Kidney (tissue), 14 donors: Measurements from ENCODE around the gene MLST8. TPM values are rescaled to one million over a fixed set of nuclear protein-coding genes. Genes with fewer than 3 reads are reported as not detected.

Experiments
- DNase-seq, 5 donors: peaks; one replicate each; pipeline ENCODE4 v3.0.0-alpha.2; 2013 to 2020
- FAIRE-seq: peaks from 2 replicates; lab custom pipeline; 2012; peaks lifted over from hg19 to GRCh38; lab: Jason Lieb, UNC
- H3K27ac ChIP-seq, 2 donors: one replicate each; pipeline ENCODE4 v1.7.0; 2013; ENCODE audit warnings: low read depth in 2 of 2, low read length in 2 of 2, inconsistent platforms in 1 of 2
- H3K27me3 ChIP-seq: one replicate; pipeline ENCODE4 v1.7.1; 2013; ENCODE audit warnings: low read length, inconsistent platforms; ENCODE audit not compliant: control insufficient read depth, insufficient read depth
- H3K36me3 ChIP-seq, 3 donors: one replicate each; pipeline versions ENCODE4 v1.7.0 to v1.7.1; 2013; ENCODE audit warnings: low read length in 3 of 3, control low read depth in 1 of 3, inconsistent platforms in 1 of 3; ENCODE audit not compliant: insufficient read depth in 3 of 3, control insufficient read depth in 2 of 3
- H3K4me1 ChIP-seq, 3 donors: one replicate each; pipeline versions ENCODE4 v1.7.0 to v1.7.1; 2013; ENCODE audit warnings: low read length in 3 of 3, inconsistent platforms in 1 of 3, low read depth in 1 of 3; ENCODE audit not compliant: control insufficient read depth in 2 of 3, insufficient read depth in 2 of 3
- H3K4me3 ChIP-seq, 3 donors: one replicate each; pipeline versions ENCODE4 v1.7.0 to v1.8.1; 2013; ENCODE audit warnings: low read length in 3 of 3, control low read depth in 1 of 3, inconsistent platforms in 1 of 3
- H3K9ac ChIP-seq, 3 donors: one replicate each; pipeline versions ENCODE4 v1.7.0 to v1.7.1; 2013; ENCODE audit warnings: low read length in 3 of 3, control low read depth in 1 of 3, inconsistent platforms in 1 of 3
- H3K9me3 ChIP-seq, 3 donors: one replicate each; pipeline versions ENCODE4 v1.7.0 to v1.7.1; 2013; ENCODE audit warnings: low read length in 3 of 3, control low read depth in 1 of 3, inconsistent platforms in 1 of 3; ENCODE audit not compliant: control insufficient read depth in 2 of 3, insufficient read depth in 1 of 3
- CTCF ChIP-seq: IDR thresholded peaks from 3 replicates; pipeline ENCODE4 v1.5.1; 2012; ENCODE audit warnings: mild to moderate bottlenecking, moderate library complexity, borderline replicate concordance; ENCODE audit not compliant: insufficient read depth; ENCODE audit errors: extremely low read depth
- intact Hi-C: fragments of 100-400 bp; cut with DNase I; formaldehyde crosslinking; loops from one replicate; pipeline ENCODE4 v1.11.1; 2022
- polyA plus RNA-seq: library from polyadenylated mRNA; stranded (reverse); fragments of 350-450 nt; fragmentation: Illumina TruSeq; extraction: RNeasy Lipid Tissue Mini Kit (QIAGEN cat#74804); gene quantifications from one replicate; pipeline ENCODE4 v1.2.3, GENCODE V29; 2014; ENCODE audit warnings: low read depth, low replicate concordance; ENCODE audit not compliant: insufficient read depth
- total RNA-seq: library from RNA; stranded (reverse); fragmentation: NEBNext Ultra II Directional; extraction: Animal tissue kit (Norgen Biotek cat#: 25700); gene quantifications from one replicate; pipeline ENCODE4 v1.2.1, GENCODE V29; 2021
- donor health status: control.
- donor health status: control.
- donor health status: control.
- donor health status: control.
- donor health status: control.
- donor health status: DM: yes; HTN: yes; CAD: no.
- donor health status: Normal renal cell carcinoma (clear cell type).

The MLST8 gene
- total and polyA plus RNA-seq, 2 donors from 2014 or later, result 34.0 to 63.3 TPM

GRCh38 chr16:2244926-2245795 is 39.9 kb downstream of the MLST8 start:
- intact Hi-C loops, result no loop called here
- H3K36me3 ChIP-seq, result peaks cover 0 to 40% (median 15%) of the 10 kb centered on the region in 3 donors
- H3K27ac ChIP-seq, result no peak overlapping the region
- DNase-seq, result peak in 1 of 5 donors; percentile 49
- H3K4me3 ChIP-seq, result no peak overlapping the region
- no peak overlapping the region for H3K9ac ChIP-seq
- no peak for FAIRE-seq
- H3K4me1 ChIP-seq, result no peaks in the 10 kb centered on the region
- H3K27me3 ChIP-seq, result no peaks in the 10 kb centered on the region
- H3K9me3 ChIP-seq, result no peaks in the 10 kb centered on the region
- TF ChIP-seq CTCF, result no peak

- no peak for FAIRE-seq
- TF ChIP-seq CTCF, result no peak
- intact Hi-C loops, result no loop called here
- H3K27me3 ChIP-seq, result no peaks in the 10 kb centered on the region
- H3K9me3 ChIP-seq, result no peaks in the 10 kb centered on the region
- H3K9ac ChIP-seq, result no peak overlapping the region
- DNase-seq, result peak in 1 of 5 donors; percentile 68
- H3K36me3 ChIP-seq, result peaks cover 0 to 40% (median 15%) of the 10 kb centered on the region in 3 donors
- peaks cover 0 to 4% (median 0%) of the 10 kb centered on the region in 3 donors for H3K4me1 ChIP-seq
- no peak overlapping the region for H3K4me3 ChIP-seq
- H3K27ac ChIP-seq, result no peak overlapping the region
These were observed 41.1 kb downstream of the MLST8 start for GRCh38 chr16:2246301-2246885.

DNA sequence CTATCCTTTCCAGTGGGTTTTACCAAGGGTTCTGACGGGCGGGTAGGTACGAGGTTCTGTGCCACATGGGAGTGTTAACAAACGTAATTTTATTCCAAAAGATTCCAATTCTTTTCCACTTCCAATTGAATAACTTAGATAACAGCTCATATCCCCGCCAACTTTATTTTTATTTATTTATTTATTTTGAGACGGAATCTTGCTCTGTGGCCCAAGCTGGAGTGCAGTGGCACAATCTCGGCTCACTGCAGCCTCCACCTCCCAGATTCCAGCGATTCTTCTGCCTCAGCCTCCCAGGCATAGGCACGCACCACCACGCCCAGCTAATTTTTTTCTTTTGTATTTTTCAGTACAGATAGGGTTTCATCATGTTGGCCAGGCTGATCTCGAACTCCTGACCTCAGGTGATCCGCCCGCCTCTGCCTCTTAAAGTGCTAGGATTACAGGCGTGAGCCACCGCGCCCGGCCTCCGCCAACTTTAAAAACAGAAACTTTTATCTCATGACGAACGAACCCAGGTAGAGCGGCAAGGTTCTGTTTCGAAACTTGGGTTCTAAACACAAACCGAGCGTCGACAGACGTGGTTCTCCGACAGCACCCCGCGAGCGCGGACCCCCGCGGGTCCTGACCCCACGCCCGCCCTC is 45.5 kb downstream of the MLST8 start:
- Histone ChIP-seq H3K36me3 (peaks cover 0 to 22% (median 7%) of the 10 kb centered on the region in 3 donors), H3K9me3 (no peaks in the 10 kb centered on the region), H3K27ac (peak overlapping the region; percentile 49 to 56), H3K27me3 (no peaks in the 10 kb centered on the region), H3K4me3 (peak overlapping the region; percentile 24 to 78 (median 77)), H3K9ac (peak overlapping the region; percentile 33 to 58 (median 54)), H3K4me1 (peaks cover 0 to 10% (median 0%) of the 10 kb centered on the region in 3 donors)
- FAIRE-seq (no peak), DNase-seq (peak in 3 of 5 donors; percentile 45 to 65 (median 54))
- intact Hi-C loops, result no loop called here
- TF ChIP-seq CTCF, result no peak
